ENCODE results near the gene HECTD4.
A peak's percentile ranks its signal among the peaks of the same experiment; 100 is the strongest.

DNA sequence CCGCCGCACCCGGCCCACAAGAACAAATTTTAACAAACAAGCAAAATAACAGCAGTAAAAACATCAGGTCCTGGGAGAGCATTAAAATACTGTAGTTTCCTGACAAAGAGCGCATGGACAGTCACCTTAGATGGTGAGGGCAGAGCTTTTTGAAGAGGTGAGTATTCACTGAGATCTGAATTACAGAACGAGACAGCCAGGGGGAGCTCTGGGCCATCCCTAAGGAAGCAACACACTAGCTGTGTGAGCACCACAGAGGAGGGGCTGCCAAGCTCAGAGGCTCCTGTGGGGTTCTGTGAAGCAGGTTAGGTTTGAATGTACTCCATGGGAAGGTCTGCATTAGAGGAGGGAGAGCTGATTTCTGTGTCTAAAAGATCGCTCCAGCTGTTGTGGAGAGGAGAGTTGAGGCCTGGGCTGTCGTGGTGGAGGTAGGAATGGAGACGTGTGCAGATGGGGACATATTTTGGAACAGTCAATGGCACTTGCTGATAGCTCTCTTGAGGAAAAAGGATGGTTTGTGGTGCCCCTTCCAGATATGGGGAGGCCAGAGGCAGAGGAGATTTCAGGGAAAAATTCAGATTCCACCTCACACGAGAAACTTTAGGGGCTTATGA, 184.0 kb downstream of the HECTD4 start:
- TF ChIP-seq, protein P1, sequence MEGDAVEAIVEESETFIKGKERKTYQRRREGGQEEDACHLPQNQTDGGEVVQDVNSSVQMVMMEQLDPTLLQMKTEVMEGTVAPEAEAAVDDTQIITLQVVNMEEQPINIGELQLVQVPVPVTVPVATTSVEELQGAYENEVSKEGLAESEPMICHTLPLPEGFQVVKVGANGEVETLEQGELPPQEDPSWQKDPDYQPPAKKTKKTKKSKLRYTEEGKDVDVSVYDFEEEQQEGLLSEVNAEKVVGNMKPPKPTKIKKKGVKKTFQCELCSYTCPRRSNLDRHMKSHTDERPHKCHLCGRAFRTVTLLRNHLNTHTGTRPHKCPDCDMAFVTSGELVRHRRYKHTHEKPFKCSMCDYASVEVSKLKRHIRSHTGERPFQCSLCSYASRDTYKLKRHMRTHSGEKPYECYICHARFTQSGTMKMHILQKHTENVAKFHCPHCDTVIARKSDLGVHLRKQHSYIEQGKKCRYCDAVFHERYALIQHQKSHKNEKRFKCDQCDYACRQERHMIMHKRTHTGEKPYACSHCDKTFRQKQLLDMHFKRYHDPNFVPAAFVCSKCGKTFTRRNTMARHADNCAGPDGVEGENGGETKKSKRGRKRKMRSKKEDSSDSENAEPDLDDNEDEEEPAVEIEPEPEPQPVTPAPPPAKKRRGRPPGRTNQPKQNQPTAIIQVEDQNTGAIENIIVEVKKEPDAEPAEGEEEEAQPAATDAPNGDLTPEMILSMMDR (conservative IDR thresholded peaks at IDR 0.05), result peak; percentile 79
- no peak for TF ChIP-seq EZH2 (IDR thresholded peaks at IDR 0.05; ENCODE audit: low read depth)

All from PC-9 (cell line).